RKO (cell line): ENCODE data around the gene ECE2.

Experiments used
- DNase-seq: peaks from one replicate; pipeline ENCODE4 v3.0.0-alpha.2; 2016; ENCODE audit warnings: low spot score

ECE2 gene

GRCh38 chr3:184275961-184276910, at the start of gene ECE2:
Gene ECE2 (plus strand): TSS chr3:184276022. CDS start chr3:184276154, 132 bp downstream.
- no peak for DNase-seq

- peak; percentile 42 for DNase-seq
Measured at GRCh38 chr3:184227481-184227935, 48.3 kb upstream of the ECE2 start.

GRCh38 chr3:184228376-184229137, 47.3 kb upstream of the ECE2 start:
- no peak for DNase-seq

- peak; percentile 83 for DNase-seq
Measured at GRCh38 chr3:184229394-184230080, 46.3 kb upstream of the ECE2 start, which contains the start of gene VWA5B2. Gene VWA5B2 (plus strand): TSS chr3:184229585. CDS start chr3:184230529, 944 bp downstream.

- DNase-seq: no peak
Measured at GRCh38 chr3:184230081-184230602, 45.7 kb upstream of the ECE2 start.

- DNase-seq: no peak
Measured at GRCh38 chr3:184230603-184231528, 45.0 kb upstream of the ECE2 start.

GRCh38 chr3:184231671-184232070, 44.2 kb upstream of the ECE2 start:
- no peak for DNase-seq

GRCh38 chr3:184233127-184233843, 42.5 kb upstream of the ECE2 start:
- no peak for DNase-seq

GRCh38 chr3:184234224-184234623, 41.6 kb upstream of the ECE2 start:
- peak; percentile 88 for DNase-seq

GRCh38 chr3:184234671-184235380, 41.0 kb upstream of the ECE2 start:
- DNase-seq: no peak

GRCh38 chr3:184235381-184236032, 40.3 kb upstream of the ECE2 start:
- DNase-seq: no peak

- no peak for DNase-seq
Measured at GRCh38 chr3:184236033-184236410, 39.8 kb upstream of the ECE2 start.

- DNase-seq: no peak
Measured at GRCh38 chr3:184236636-184237035, 39.2 kb upstream of the ECE2 start.

- DNase-seq: no peak
Measured at GRCh38 chr3:184237211-184237610, 38.6 kb upstream of the ECE2 start.

- no peak for DNase-seq
Measured at GRCh38 chr3:184237807-184238206, 38.0 kb upstream of the ECE2 start.

- DNase-seq: no peak
Measured at GRCh38 chr3:184238246-184238818, 37.5 kb upstream of the ECE2 start.

- no peak for DNase-seq
Measured at GRCh38 chr3:184239221-184239620, 36.6 kb upstream of the ECE2 start.

- no peak for DNase-seq
Measured at GRCh38 chr3:184239708-184240107, 36.1 kb upstream of the ECE2 start.
